GM12873 (cell line): Measurements from ENCODE around the gene IL5.
A peak's percentile ranks its signal among the peaks of the same experiment; 100 is the strongest.

Experiments used
- CTCF ChIP-seq: IDR thresholded peaks from 2 replicates; pipeline ENCODE4 v1.5.1; 2012; ENCODE audit warnings: low read depth, mild to moderate bottlenecking, moderate library complexity, low read length, control low read depth; ENCODE audit not compliant: insufficient read depth; ENCODE audit errors: missing control alignments

The IL5 gene

GRCh38 chr5:132526974-132527564, 16.3 kb downstream of the IL5 start:
- no peak for TF ChIP-seq CTCF

GRCh38 chr5:132526290-132526973, 16.9 kb downstream of the IL5 start:
- TF ChIP-seq CTCF: peak; percentile 78

GRCh38 chr5:132525299-132525724, 18.0 kb downstream of the IL5 start:
- TF ChIP-seq CTCF: no peak

- TF ChIP-seq CTCF: no peak
Measured at GRCh38 chr5:132510076-132510475, 33.2 kb downstream of the IL5 start.

GRCh38 chr5:132506094-132506692, 37.1 kb downstream of the IL5 start:
- peak; percentile 76 for TF ChIP-seq CTCF

- TF ChIP-seq CTCF: no peak
Measured at GRCh38 chr5:132505641-132506040, 37.7 kb downstream of the IL5 start.

GRCh38 chr5:132504746-132505145, 38.6 kb downstream of the IL5 start:
- no peak for TF ChIP-seq CTCF
